Keratinocyte (primary cell): Measurements from ENCODE around the gene SPATA20. TPM values are rescaled to one million over a fixed set of nuclear protein-coding genes. Genes with fewer than 3 reads are reported as not detected.

Experiments
- DNase-seq: peaks from one replicate; pipeline ENCODE4 v3.0.0-alpha.2; 2011; ENCODE audit warnings: low read depth, missing footprints, low spot score
- FAIRE-seq: peaks from 2 replicates; lab custom pipeline; 2011; peaks lifted over from hg19 to GRCh38; lab: Jason Lieb, UNC
- H2AFZ ChIP-seq: 2 replicates; pipeline ENCODE4 v1.6.0; 2012; ENCODE audit warnings: low read length, control low read depth, inconsistent platforms; ENCODE audit not compliant: control insufficient read depth
- H3K27ac ChIP-seq: 2 replicates; pipeline ENCODE4 v1.5.1; 2011; ENCODE audit warnings: low read length; ENCODE audit not compliant: control insufficient read depth, insufficient read depth
- H3K27me3 ChIP-seq: 3 replicates; pipeline ENCODE4 v1.6.0; 2011; ENCODE audit warnings: low read length; ENCODE audit not compliant: control insufficient read depth, insufficient read depth; ENCODE audit errors: extremely low read depth
- H3K36me3 ChIP-seq, 2 experiments: 2 replicates in 1 of 2; 3 replicates in 1 of 2; pipeline ENCODE4 v1.5.1; 2011; ENCODE audit warnings: low read length in 2 of 2, mild to moderate bottlenecking in 1 of 2; ENCODE audit not compliant: control insufficient read depth in 2 of 2, insufficient read depth in 2 of 2; ENCODE audit errors: extremely low read depth in 1 of 2
- H3K4me1 ChIP-seq: 3 replicates; pipeline ENCODE4 v1.5.1; 2011; ENCODE audit warnings: low read length; ENCODE audit not compliant: control insufficient read depth, insufficient read depth; ENCODE audit errors: extremely low read depth
- H3K4me2 ChIP-seq: 3 replicates; pipeline ENCODE4 v1.6.0; 2011; ENCODE audit warnings: low read depth, low read length; ENCODE audit not compliant: control insufficient read depth, insufficient read depth; ENCODE audit errors: extremely low read depth
- H3K4me3 ChIP-seq, 3 experiments: fragments of 200-600 bp in 1 of 3; sonication (generic) in 1 of 3; 2 replicates in 2 of 3; 3 replicates in 1 of 3; pipeline ENCODE4 v1.5.1; 2011 to 2016; ENCODE audit warnings: low read length in 3 of 3, mild to moderate bottlenecking in 3 of 3, control low read depth in 2 of 3, inconsistent platforms in 1 of 3, low read depth in 1 of 3, mixed read lengths in 1 of 3, mixed run types in 1 of 3, moderate library complexity in 1 of 3; ENCODE audit not compliant: control insufficient read depth in 2 of 3, insufficient read depth in 2 of 3; ENCODE audit errors: extremely low read depth in 1 of 3
- H3K79me2 ChIP-seq: 2 replicates; pipeline ENCODE4 v1.6.0; 2012; ENCODE audit warnings: low read length; ENCODE audit not compliant: control insufficient read depth, insufficient read depth
- H3K9ac ChIP-seq: 3 replicates; pipeline ENCODE4 v1.6.0; 2011; ENCODE audit warnings: low read length; ENCODE audit not compliant: control insufficient read depth, insufficient read depth; ENCODE audit errors: extremely low read depth
- H3K9me1 ChIP-seq: 3 replicates; pipeline ENCODE4 v1.6.0; 2011; ENCODE audit warnings: low read length; ENCODE audit not compliant: control insufficient read depth, insufficient read depth; ENCODE audit errors: extremely low read depth
- H3K9me3 ChIP-seq: 2 replicates; pipeline ENCODE4 v1.5.1; 2012; ENCODE audit warnings: low read depth, low read length; ENCODE audit not compliant: control insufficient read depth
- H4K20me1 ChIP-seq: 3 replicates; pipeline ENCODE4 v1.6.0; 2011; ENCODE audit warnings: low read length; ENCODE audit not compliant: control insufficient read depth, insufficient read depth; ENCODE audit errors: extremely low read depth
- CTCF ChIP-seq, 3 experiments: IDR thresholded peaks in 1 of 3; conservative IDR thresholded peaks in 1 of 3; optimal IDR thresholded peaks in 1 of 3; 2 replicates in 2 of 3; 3 replicates in 1 of 3; pipeline versions ENCODE3 to v1.5.1; 2011; ENCODE audit warnings: low read length in 3 of 3, mild to moderate bottlenecking in 3 of 3, moderate library complexity in 2 of 3, control low read depth in 1 of 3, inconsistent platforms in 1 of 3; ENCODE audit not compliant: insufficient read depth in 2 of 3; ENCODE audit errors: extremely low read depth in 1 of 3
- EZH2 ChIP-seq: IDR thresholded peaks from one replicate; pipeline ENCODE4 v1.6.1; 2012; ENCODE audit warnings: inconsistent platforms, mild to moderate bottlenecking, low read length, moderate library complexity
- dilution Hi-C: fragments of 300-500 bp; cut with MboI; formaldehyde crosslinking; loops from one replicate; pipeline ENCODE4 v1.7.0; 2020; ENCODE audit warnings: low sequenced_read_pairs; ENCODE audit not compliant: extremely low pct_ligation_motif_present
- polyA plus RNA-seq, 5 experiments: library from polyadenylated mRNA; depleted of rRNA in 3 of 5; stranded (reverse) in 3 of 5; stranded (forward) in 1 of 5; unstranded in 1 of 5; fragments of >200 nt; gene quantifications; 1 replicate in 1 of 5; 2 replicates in 3 of 5; 3 replicates in 1 of 5; pipeline versions ENCODE4 v1.2.1 to v1.2.3, GENCODE V29; 2011 to 2012; ENCODE audit warnings: missing spikeins in 2 of 5, low read depth in 1 of 5, low replicate concordance in 1 of 5

SPATA20 gene
- polyA plus RNA-seq, 1 donor (not counting 4 experiments of a cell fraction or from before 2014, with no cell fraction given), result 17.2 TPM

- Histone ChIP-seq H3K27ac (no peak overlapping the region), H3K4me1 (no peaks in the 10 kb centered on the region), H3K79me2 (no peaks in the 10 kb centered on the region), H3K9ac (no peak overlapping the region), H3K36me3 (no peaks in the 10 kb centered on the region), H3K4me2 (no peak overlapping the region), H3K9me3 (no peaks in the 10 kb centered on the region), H3K27me3 (peaks cover 12% of the 10 kb centered on the region), H4K20me1 (no peaks in the 10 kb centered on the region), H3K9me1 (no peaks in the 10 kb centered on the region), H3K4me3 (no peak overlapping the region), H2AFZ (no peak overlapping the region)
- dilution Hi-C loops, result no loop called here
- TF ChIP-seq CTCF (optimal IDR thresholded peaks at IDR 0.05 in 1 of 3, IDR thresholded peaks at IDR 0.05 in 1 of 3, conservative IDR thresholded peaks at IDR 0.05 in 1 of 3; ENCODE audit: extremely low read depth in 1 of 3, insufficient read depth in 2 of 3, low read length in 3 of 3), result no peak
- TF ChIP-seq EZH2, result no peak
- FAIRE-seq (no peak), DNase-seq (no peak)
Observed at GRCh38 chr17:50594128-50594823, 47.3 kb downstream of the SPATA20 start.

GRCh38 chr17:50594892-50595291, 47.9 kb downstream of the SPATA20 start:
- Histone ChIP-seq H3K9me1 (no peaks in the 10 kb centered on the region), H3K27me3 (peaks cover 16% of the 10 kb centered on the region), H3K79me2 (no peaks in the 10 kb centered on the region), H3K4me2 (no peak overlapping the region), H3K27ac (no peak overlapping the region), H3K9me3 (no peaks in the 10 kb centered on the region), H3K9ac (no peak overlapping the region), H3K4me3 (no peak overlapping the region), H4K20me1 (no peaks in the 10 kb centered on the region), H3K36me3 (no peaks in the 10 kb centered on the region), H2AFZ (no peak overlapping the region), H3K4me1 (no peaks in the 10 kb centered on the region)
- dilution Hi-C loops, result no loop called here
- no peak for DNase-seq
- no peak for TF ChIP-seq CTCF (optimal IDR thresholded peaks at IDR 0.05 in 1 of 3, IDR thresholded peaks at IDR 0.05 in 1 of 3, conservative IDR thresholded peaks at IDR 0.05 in 1 of 3; ENCODE audit: extremely low read depth in 1 of 3, insufficient read depth in 2 of 3, low read length in 3 of 3)
- no peak for TF ChIP-seq EZH2
- FAIRE-seq, result no peak
